ENCODE data around the gene GRN. TPM values are rescaled to one million over a fixed set of nuclear protein-coding genes. Genes with fewer than 3 reads are reported as not detected.

The GRN gene
- total and polyA plus RNA-seq, 9 of the 15 experiments (the other 6 are each of a cell fraction or from before 2014, with no cell fraction given), result 5.4 to 75.3 (median 20.7) TPM

DNA sequence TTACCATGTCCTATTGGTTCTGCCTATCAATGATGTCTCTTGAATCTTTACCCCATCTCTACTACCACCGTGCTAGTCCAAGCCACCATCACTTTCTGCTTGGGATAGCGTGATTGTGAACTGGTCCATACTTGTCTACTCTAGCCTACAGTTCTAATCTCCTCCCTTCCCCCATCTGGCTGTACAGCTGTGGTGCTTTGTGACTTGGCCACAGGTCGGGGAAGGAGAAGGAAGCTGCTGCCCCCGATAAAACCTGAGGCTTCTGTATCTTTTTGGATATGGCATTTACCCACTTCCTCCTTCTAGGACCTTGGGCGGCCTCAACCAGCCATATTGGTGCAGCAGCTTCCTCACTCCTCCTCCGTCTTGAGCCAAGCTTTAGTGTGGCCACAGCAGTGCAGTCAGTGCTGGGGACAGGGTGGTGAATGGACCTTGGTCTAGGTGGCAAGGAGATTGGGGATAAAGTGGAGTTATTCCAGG lies 44.7 kb downstream of the GRN start (continued):
- TF ChIP-seq, protein P1, sequence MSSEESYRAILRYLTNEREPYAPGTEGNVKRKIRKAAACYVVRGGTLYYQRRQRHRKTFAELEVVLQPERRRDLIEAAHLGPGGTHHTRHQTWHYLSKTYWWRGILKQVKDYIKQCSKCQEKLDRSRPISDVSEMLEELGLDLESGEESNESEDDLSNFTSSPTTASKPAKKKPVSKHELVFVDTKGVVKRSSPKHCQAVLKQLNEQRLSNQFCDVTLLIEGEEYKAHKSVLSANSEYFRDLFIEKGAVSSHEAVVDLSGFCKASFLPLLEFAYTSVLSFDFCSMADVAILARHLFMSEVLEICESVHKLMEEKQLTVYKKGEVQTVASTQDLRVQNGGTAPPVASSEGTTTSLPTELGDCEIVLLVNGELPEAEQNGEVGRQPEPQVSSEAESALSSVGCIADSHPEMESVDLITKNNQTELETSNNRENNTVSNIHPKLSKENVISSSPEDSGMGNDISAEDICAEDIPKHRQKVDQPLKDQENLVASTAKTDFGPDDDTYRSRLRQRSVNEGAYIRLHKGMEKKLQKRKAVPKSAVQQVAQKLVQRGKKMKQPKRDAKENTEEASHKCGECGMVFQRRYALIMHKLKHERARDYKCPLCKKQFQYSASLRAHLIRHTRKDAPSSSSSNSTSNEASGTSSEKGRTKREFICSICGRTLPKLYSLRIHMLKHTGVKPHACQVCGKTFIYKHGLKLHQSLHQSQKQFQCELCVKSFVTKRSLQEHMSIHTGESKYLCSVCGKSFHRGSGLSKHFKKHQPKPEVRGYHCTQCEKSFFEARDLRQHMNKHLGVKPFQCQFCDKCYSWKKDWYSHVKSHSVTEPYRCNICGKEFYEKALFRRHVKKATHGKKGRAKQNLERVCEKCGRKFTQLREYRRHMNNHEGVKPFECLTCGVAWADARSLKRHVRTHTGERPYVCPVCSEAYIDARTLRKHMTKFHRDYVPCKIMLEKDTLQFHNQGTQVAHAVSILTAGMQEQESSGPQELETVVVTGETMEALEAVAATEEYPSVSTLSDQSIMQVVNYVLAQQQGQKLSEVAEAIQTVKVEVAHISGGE (CRISPR knock-in tag; IDR thresholded peaks at IDR 0.05), result peak in 1 of 3 experiments; percentile 93; a peak in 2 of 6 replicates
- TF ChIP-seq, protein P2, sequence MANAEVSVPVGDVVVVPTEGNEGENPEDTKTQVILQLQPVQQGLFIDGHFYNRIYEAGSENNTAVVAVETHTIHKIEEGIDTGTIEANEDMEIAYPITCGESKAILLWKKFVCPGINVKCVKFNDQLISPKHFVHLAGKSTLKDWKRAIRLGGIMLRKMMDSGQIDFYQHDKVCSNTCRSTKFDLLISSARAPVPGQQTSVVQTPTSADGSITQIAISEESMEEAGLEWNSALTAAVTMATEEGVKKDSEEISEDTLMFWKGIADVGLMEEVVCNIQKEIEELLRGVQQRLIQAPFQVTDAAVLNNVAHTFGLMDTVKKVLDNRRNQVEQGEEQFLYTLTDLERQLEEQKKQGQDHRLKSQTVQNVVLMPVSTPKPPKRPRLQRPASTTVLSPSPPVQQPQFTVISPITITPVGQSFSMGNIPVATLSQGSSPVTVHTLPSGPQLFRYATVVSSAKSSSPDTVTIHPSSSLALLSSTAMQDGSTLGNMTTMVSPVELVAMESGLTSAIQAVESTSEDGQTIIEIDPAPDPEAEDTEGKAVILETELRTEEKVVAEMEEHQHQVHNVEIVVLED (CRISPR knock-in tag; IDR thresholded peaks at IDR 0.05), result no peak
- peak; percentile 0; the same call in 1 of the 2 replicates for TF ChIP-seq ZNF263 (CRISPR knock-in tag; IDR thresholded peaks at IDR 0.05; ENCODE audit: borderline replicate concordance)
- TF ChIP-seq NCOA6 (IDR thresholded peaks at IDR 0.05), result no peak
- peak; percentile 53; the same call in 1 of the 2 replicates for TF ChIP-seq LCOR (CRISPR knock-in tag; IDR thresholded peaks at IDR 0.05)
- TF ChIP-seq, protein P3, sequence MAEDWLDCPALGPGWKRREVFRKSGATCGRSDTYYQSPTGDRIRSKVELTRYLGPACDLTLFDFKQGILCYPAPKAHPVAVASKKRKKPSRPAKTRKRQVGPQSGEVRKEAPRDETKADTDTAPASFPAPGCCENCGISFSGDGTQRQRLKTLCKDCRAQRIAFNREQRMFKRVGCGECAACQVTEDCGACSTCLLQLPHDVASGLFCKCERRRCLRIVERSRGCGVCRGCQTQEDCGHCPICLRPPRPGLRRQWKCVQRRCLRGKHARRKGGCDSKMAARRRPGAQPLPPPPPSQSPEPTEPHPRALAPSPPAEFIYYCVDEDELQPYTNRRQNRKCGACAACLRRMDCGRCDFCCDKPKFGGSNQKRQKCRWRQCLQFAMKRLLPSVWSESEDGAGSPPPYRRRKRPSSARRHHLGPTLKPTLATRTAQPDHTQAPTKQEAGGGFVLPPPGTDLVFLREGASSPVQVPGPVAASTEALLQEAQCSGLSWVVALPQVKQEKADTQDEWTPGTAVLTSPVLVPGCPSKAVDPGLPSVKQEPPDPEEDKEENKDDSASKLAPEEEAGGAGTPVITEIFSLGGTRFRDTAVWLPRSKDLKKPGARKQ (CRISPR knock-in tag; IDR thresholded peaks at IDR 0.05), result no peak
- no peak for TF ChIP-seq ZNF644 (tag; IDR thresholded peaks at IDR 0.05; ENCODE audit: low read depth)
- no peak for TF ChIP-seq FOXP1 (CRISPR knock-in tag; IDR thresholded peaks at IDR 0.05)
- TF ChIP-seq GATAD2B (IDR thresholded peaks at IDR 0.05; ENCODE audit: borderline replicate concordance), result 0 out of 2 replicates have a peak, but pooled peaks have one; percentile 29
- TF ChIP-seq MYBL2 (IDR thresholded peaks at IDR 0.05; ENCODE audit: low read depth), result no peak
- no peak for TF ChIP-seq MYBL2 (CRISPR knock-in tag; IDR thresholded peaks at IDR 0.05; ENCODE audit: borderline replicate concordance)
- TF ChIP-seq SMARCC2 (IDR thresholded peaks at IDR 0.05; ENCODE audit: low read depth), result no peak
- no peak for TF ChIP-seq ZBTB1 (CRISPR knock-in tag; IDR thresholded peaks at IDR 0.05; ENCODE audit: borderline replicate concordance, low read depth)
- TF ChIP-seq, protein P4, sequence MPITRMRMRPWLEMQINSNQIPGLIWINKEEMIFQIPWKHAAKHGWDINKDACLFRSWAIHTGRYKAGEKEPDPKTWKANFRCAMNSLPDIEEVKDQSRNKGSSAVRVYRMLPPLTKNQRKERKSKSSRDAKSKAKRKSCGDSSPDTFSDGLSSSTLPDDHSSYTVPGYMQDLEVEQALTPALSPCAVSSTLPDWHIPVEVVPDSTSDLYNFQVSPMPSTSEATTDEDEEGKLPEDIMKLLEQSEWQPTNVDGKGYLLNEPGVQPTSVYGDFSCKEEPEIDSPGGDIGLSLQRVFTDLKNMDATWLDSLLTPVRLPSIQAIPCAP (CRISPR knock-in tag; IDR thresholded peaks at IDR 0.05; ENCODE audit: borderline replicate concordance), result no peak
- TF ChIP-seq KHSRP (IDR thresholded peaks at IDR 0.05), result no peak
- TF ChIP-seq SUPT5H (IDR thresholded peaks at IDR 0.05), result 0 out of 2 replicates have a peak, but pooled peaks have one; percentile 21
- TF ChIP-seq, protein P5, sequence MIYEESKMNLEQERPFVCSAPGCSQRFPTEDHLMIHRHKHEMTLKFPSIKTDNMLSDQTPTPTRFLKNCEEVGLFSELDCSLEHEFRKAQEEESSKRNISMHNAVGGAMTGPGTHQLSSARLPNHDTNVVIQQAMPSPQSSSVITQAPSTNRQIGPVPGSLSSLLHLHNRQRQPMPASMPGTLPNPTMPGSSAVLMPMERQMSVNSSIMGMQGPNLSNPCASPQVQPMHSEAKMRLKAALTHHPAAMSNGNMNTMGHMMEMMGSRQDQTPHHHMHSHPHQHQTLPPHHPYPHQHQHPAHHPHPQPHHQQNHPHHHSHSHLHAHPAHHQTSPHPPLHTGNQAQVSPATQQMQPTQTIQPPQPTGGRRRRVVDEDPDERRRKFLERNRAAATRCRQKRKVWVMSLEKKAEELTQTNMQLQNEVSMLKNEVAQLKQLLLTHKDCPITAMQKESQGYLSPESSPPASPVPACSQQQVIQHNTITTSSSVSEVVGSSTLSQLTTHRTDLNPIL (CRISPR knock-in tag; IDR thresholded peaks at IDR 0.05), result no peak

All from K562 (cell line).